CD4-positive, CD25-positive, alpha-beta regulatory T cell (primary cell): ENCODE data around the gene IGF1R. TPM values are rescaled to one million over a fixed set of nuclear protein-coding genes. Genes with fewer than 3 reads are reported as not detected.

Source experiments
- ATAC-seq, 2 donors: fragments of 150-1000 bp; cut with Tn5 transposase; one replicate each; pipeline ENCODE4 v1.10.0; 2021; ENCODE audit warnings: low read depth in 2 of 2, moderate number of reproducible peaks in 2 of 2, moderate library complexity in 1 of 2
- DNase-seq, 3 donors: peaks; one replicate each; pipeline versions ENCODE4 v3.0.0 to v3.0.0-alpha.2; 2012 to 2022; ENCODE audit warnings: mixed read lengths in 1 of 3
- H3K27ac ChIP-seq: one replicate; pipeline ENCODE4 v1.7.0; 2013; ENCODE audit warnings: mild to moderate bottlenecking, low read length; ENCODE audit not compliant: insufficient read depth, poor library complexity, severe bottlenecking
- H3K27me3 ChIP-seq: one replicate; pipeline ENCODE4 v1.7.0; 2013; ENCODE audit warnings: low read length; ENCODE audit not compliant: control insufficient read depth, insufficient read depth
- H3K36me3 ChIP-seq: one replicate; pipeline ENCODE4 v1.7.0; 2013; ENCODE audit warnings: mild to moderate bottlenecking, low read length, moderate library complexity; ENCODE audit not compliant: control insufficient read depth, insufficient read depth
- H3K4me1 ChIP-seq: 2 replicates; pipeline ENCODE4 v1.7.0; 2013; ENCODE audit warnings: mild to moderate bottlenecking, low read length; ENCODE audit not compliant: insufficient read depth, control insufficient read depth, poor library complexity, severe bottlenecking
- H3K4me3 ChIP-seq: one replicate; pipeline ENCODE4 v1.7.0; 2013; ENCODE audit warnings: low read depth, mild to moderate bottlenecking, low read length, moderate library complexity
- H3K9me3 ChIP-seq, 2 experiments: 1 replicate in 1 of 2; 2 replicates in 1 of 2; pipeline ENCODE4 v1.7.0; 2013; ENCODE audit warnings: low read length in 2 of 2, mild to moderate bottlenecking in 1 of 2, moderate library complexity in 1 of 2; ENCODE audit not compliant: control insufficient read depth in 2 of 2
- H3K27ac Mint-ChIP-seq, 3 donors: one replicate each; pipeline ENCODE4 v1.8.0; 2020 to 2022; ENCODE audit warnings: mild to moderate bottlenecking in 3 of 3, mixed read lengths in 3 of 3, moderate library complexity in 2 of 3
- H3K27me3 Mint-ChIP-seq: one replicate; pipeline ENCODE4 v1.8.0; 2022; ENCODE audit warnings: mild to moderate bottlenecking, mixed read lengths
- H3K36me3 Mint-ChIP-seq: one replicate; pipeline ENCODE4 v1.8.0; 2020; ENCODE audit warnings: mixed read lengths
- H3K4me1 Mint-ChIP-seq, 4 donors: one replicate each; pipeline ENCODE4 v1.8.0; 2020 to 2022; ENCODE audit warnings: mixed read lengths in 4 of 4, mild to moderate bottlenecking in 1 of 4
- H3K4me3 Mint-ChIP-seq, 4 donors: one replicate each; pipeline ENCODE4 v1.8.0; 2020 to 2022; ENCODE audit warnings: mild to moderate bottlenecking in 4 of 4, mixed read lengths in 4 of 4, moderate library complexity in 3 of 4
- H3K9me3 Mint-ChIP-seq, 7 donors: one replicate each; pipeline ENCODE4 v1.8.0; 2020 to 2022; ENCODE audit warnings: mixed read lengths in 7 of 7, mild to moderate bottlenecking in 3 of 7, moderate library complexity in 2 of 7
- polyA plus RNA-seq, 4 donors: library from polyadenylated mRNA; unstranded; fragments of 300-500 nt; fragmentation: Illumina TruSeq; gene quantifications; one replicate each; pipeline ENCODE4 v1.2.3, GENCODE V29; 2021
- total RNA-seq: library from RNA; stranded (reverse); gene quantifications from one replicate; pipeline ENCODE4 v1.2.3, GENCODE V29; 2022

IGF1R gene
- total and polyA plus RNA-seq, 5 donors from 2014 or later, result 1.6 to 14.2 (median 3.6) TPM

- Histone ChIP-seq H3K4me1 (peaks cover 5% of the 10 kb centered on the region), H3K27me3 (no peaks in the 10 kb centered on the region), H3K36me3 (no peaks in the 10 kb centered on the region), H3K27ac (no peak overlapping the region), H3K4me3 (no peak overlapping the region), H3K9me3 (no peaks in the 10 kb centered on the region)
- peak overlapping the region in 1 of 4 donors; percentile 15 for H3K4me3 Mint-ChIP-seq
- H3K36me3 Mint-ChIP-seq, result no peaks in the 10 kb centered on the region
- peak overlapping the region in 2 of 3 donors; percentile 28 to 50 for H3K27ac Mint-ChIP-seq
- H3K9me3 Mint-ChIP-seq, result no peaks in the 10 kb centered on the region
- DNase-seq (peak in 1 of 3 donors; percentile 20), ATAC-seq (no peak)
- peaks cover under 1 to 67% (median 13%) of the 10 kb centered on the region in 4 donors for H3K4me1 Mint-ChIP-seq
- peaks cover 9% of the 10 kb centered on the region for H3K27me3 Mint-ChIP-seq
These were observed 128.4 kb downstream of the IGF1R start for GRCh38 chr15:98776607-98777281.

GRCh38 chr15:98777426-98777825, 129.1 kb downstream of the IGF1R start:
- Mint-ChIP-seq H3K9me3 (no peaks in the 10 kb centered on the region), H3K36me3 (no peaks in the 10 kb centered on the region), H3K27me3 (peaks cover 12% of the 10 kb centered on the region), H3K4me1 (peaks cover 4 to 68% (median 13%) of the 10 kb centered on the region in 4 donors), H3K27ac (peak overlapping the region in 1 of 3 donors; percentile 50), H3K4me3 (peak overlapping the region in 1 of 4 donors; percentile 15)
- H3K36me3 ChIP-seq, result no peaks in the 10 kb centered on the region
- no peak overlapping the region for H3K27ac ChIP-seq
- peaks cover 5% of the 10 kb centered on the region for H3K4me1 ChIP-seq
- H3K9me3 ChIP-seq, result no peaks in the 10 kb centered on the region
- ATAC-seq (no peak), DNase-seq (no peak)
- no peak overlapping the region for H3K4me3 ChIP-seq
- no peaks in the 10 kb centered on the region for H3K27me3 ChIP-seq

GRCh38 chr15:98778263-98778959, 130.1 kb downstream of the IGF1R start:
- no peak overlapping the region for H3K4me3 ChIP-seq
- Mint-ChIP-seq H3K36me3 (no peaks in the 10 kb centered on the region), H3K4me3 (no peak overlapping the region), H3K27ac (peak overlapping the region in 1 of 3 donors; percentile 59), H3K9me3 (no peaks in the 10 kb centered on the region), H3K4me1 (peaks cover 4 to 66% (median 11%) of the 10 kb centered on the region in 4 donors), H3K27me3 (peaks cover 12% of the 10 kb centered on the region)
- ATAC-seq (peak in 1 of 2 donors; percentile 9), DNase-seq (no peak)
- H3K27ac ChIP-seq, result no peak overlapping the region
- H3K36me3 ChIP-seq, result no peaks in the 10 kb centered on the region
- no peaks in the 10 kb centered on the region for H3K9me3 ChIP-seq
- peaks cover 5% of the 10 kb centered on the region for H3K4me1 ChIP-seq
- no peaks in the 10 kb centered on the region for H3K27me3 ChIP-seq

GRCh38 chr15:98778960-98779359, 130.6 kb downstream of the IGF1R start:
- Histone ChIP-seq H3K27ac (no peak overlapping the region), H3K27me3 (no peaks in the 10 kb centered on the region), H3K9me3 (no peaks in the 10 kb centered on the region), H3K4me3 (no peak overlapping the region), H3K36me3 (no peaks in the 10 kb centered on the region), H3K4me1 (peaks cover 5% of the 10 kb centered on the region)
- Mint-ChIP-seq H3K4me3 (no peak overlapping the region), H3K9me3 (no peaks in the 10 kb centered on the region), H3K36me3 (no peaks in the 10 kb centered on the region), H3K27me3 (peaks cover 11% of the 10 kb centered on the region), H3K27ac (no peak overlapping the region), H3K4me1 (peaks cover 4 to 62% (median 11%) of the 10 kb centered on the region in 4 donors)
- DNase-seq (no peak), ATAC-seq (no peak)

GRCh38 chr15:98779463-98780071, 131.2 kb downstream of the IGF1R start:
- no peaks in the 10 kb centered on the region for H3K9me3 ChIP-seq
- DNase-seq (peak; percentile 34 to 66 (median 61)), ATAC-seq (peak; percentile 68 to 70)
- H3K4me3 ChIP-seq, result no peak overlapping the region
- peaks cover 9% of the 10 kb centered on the region for H3K27me3 Mint-ChIP-seq
- no peak overlapping the region for H3K27ac Mint-ChIP-seq
- no peaks in the 10 kb centered on the region for H3K36me3 Mint-ChIP-seq
- H3K27me3 ChIP-seq, result no peaks in the 10 kb centered on the region
- no peaks in the 10 kb centered on the region for H3K36me3 ChIP-seq
- no peaks in the 10 kb centered on the region for H3K9me3 Mint-ChIP-seq
- peaks cover 4 to 58% (median 9%) of the 10 kb centered on the region in 4 donors for H3K4me1 Mint-ChIP-seq
- H3K4me3 Mint-ChIP-seq, result peak overlapping the region in 2 of 4 donors; percentile 34 to 68
- H3K4me1 ChIP-seq, result peaks cover 5% of the 10 kb centered on the region
- H3K27ac ChIP-seq, result no peak overlapping the region

GRCh38 chr15:98781838-98782237, 133.5 kb downstream of the IGF1R start:
- H3K4me1 ChIP-seq, result peaks cover 5% of the 10 kb centered on the region
- no peaks in the 10 kb centered on the region for H3K9me3 ChIP-seq
- no peak overlapping the region for H3K4me3 ChIP-seq
- Mint-ChIP-seq H3K4me1 (peaks cover 4 to 48% (median 10%) of the 10 kb centered on the region in 4 donors), H3K27me3 (peaks cover 9% of the 10 kb centered on the region), H3K27ac (no peak overlapping the region), H3K4me3 (no peak overlapping the region), H3K9me3 (no peaks in the 10 kb centered on the region), H3K36me3 (no peaks in the 10 kb centered on the region)
- no peaks in the 10 kb centered on the region for H3K36me3 ChIP-seq
- ATAC-seq (no peak), DNase-seq (no peak)
- H3K27me3 ChIP-seq, result no peaks in the 10 kb centered on the region
- no peak overlapping the region for H3K27ac ChIP-seq

GRCh38 chr15:98782801-98783200, 134.5 kb downstream of the IGF1R start:
- H3K4me3 ChIP-seq, result no peak overlapping the region
- peaks cover 9% of the 10 kb centered on the region for H3K4me1 ChIP-seq
- no peak overlapping the region for H3K4me3 Mint-ChIP-seq
- H3K27me3 Mint-ChIP-seq, result peaks cover 9% of the 10 kb centered on the region
- H3K27ac ChIP-seq, result no peak overlapping the region
- no peaks in the 10 kb centered on the region for H3K27me3 ChIP-seq
- no peaks in the 10 kb centered on the region for H3K36me3 Mint-ChIP-seq
- no peak overlapping the region for H3K27ac Mint-ChIP-seq
- H3K9me3 Mint-ChIP-seq, result no peaks in the 10 kb centered on the region
- no peaks in the 10 kb centered on the region for H3K9me3 ChIP-seq
- H3K4me1 Mint-ChIP-seq, result peaks cover 4 to 50% (median 11%) of the 10 kb centered on the region in 4 donors
- H3K36me3 ChIP-seq, result no peaks in the 10 kb centered on the region
- ATAC-seq (no peak), DNase-seq (no peak)
